Lower leg skin (tissue), 4 donors: Measurements from ENCODE around the gene ATG12. TPM values are rescaled to one million over a fixed set of nuclear protein-coding genes. Genes with fewer than 3 reads are reported as not detected.

Source experiments
- DNase-seq, 2 donors: peaks; one replicate each; pipeline ENCODE4 v3.0.0-alpha.2; 2019; ENCODE audit warnings: low spot score in 2 of 2
- H3K4me3 ChIP-seq: fragments of 200-600 bp; sonication (generic); 2 replicates; pipeline ENCODE4 v1.5.1; 2017; ENCODE audit warnings: mild to moderate bottlenecking, low read depth; ENCODE audit not compliant: poor library complexity, severe bottlenecking
- CTCF ChIP-seq, 3 donors: fragments of 450-650 bp; IDR thresholded peaks; one replicate each; pipeline ENCODE4 v1.5.1; 2016; ENCODE audit warnings: antibody characterized with exemption in 3 of 3, mild to moderate bottlenecking in 3 of 3, moderate library complexity in 2 of 3
- POLR2A ChIP-seq, 2 donors: fragments of 450-650 bp; IDR thresholded peaks; one replicate each; pipeline ENCODE4 v1.6.1; 2016 to 2017; ENCODE audit warnings: antibody characterized with exemption in 2 of 2, mild to moderate bottlenecking in 1 of 2, moderate library complexity in 1 of 2
- WGBS, 2 donors: methylation state at CpG; one replicate each; pipeline ENCODE4 v1.1.5; 2018; 5-methylcytosine and 5-hydroxymethylcytosine counted together
- intact Hi-C: fragments of 100-400 bp; cut with DNase I; formaldehyde crosslinking; loops from one replicate; pipeline ENCODE4 v1.15.0; 2023; ENCODE audit warnings: low total_unique reads
- total RNA-seq, 4 donors: library from RNA; depleted of rRNA; stranded (reverse); fragments of >200 nt; gene quantifications; one replicate each; pipeline ENCODE4 v1.1.0, GENCODE V29; 2016

ATG12 gene
- total RNA-seq, 4 donors from 2014 or later: 29.7 to 52.7 (median 34.8) TPM

GRCh38 chr5:115788440-115788839 is 52.9 kb downstream of the ATG12 start:
- intact Hi-C loops: no loop called here
- H3K4me3 ChIP-seq: no peak overlapping the region
- DNase-seq: no peak
- TF ChIP-seq CTCF (IDR thresholded peaks at IDR 0.05): no peak
- TF ChIP-seq POLR2A (IDR thresholded peaks at IDR 0.05): no peak
- 93 to 98% methylated on average over 1 of the region's 1 CpG for WGBS, 2 donors

- intact Hi-C loops: no loop called here
- no peak overlapping the region for H3K4me3 ChIP-seq
- WGBS, 2 donors: 0 to 38% methylated on average over 1 of the region's 1 CpG
- DNase-seq: no peak
- TF ChIP-seq POLR2A (IDR thresholded peaks at IDR 0.05) (no peak), CTCF (IDR thresholded peaks at IDR 0.05) (no peak)
Measured at GRCh38 chr5:115787426-115787825, 53.9 kb downstream of the ATG12 start.

GRCh38 chr5:115785381-115786065 is 55.8 kb downstream of the ATG12 start:
- intact Hi-C loops: no loop called here

GRCh38 chr5:115778417-115778816 is 62.9 kb downstream of the ATG12 start:
- TF ChIP-seq CTCF (IDR thresholded peaks at IDR 0.05): no peak
- TF ChIP-seq POLR2A (IDR thresholded peaks at IDR 0.05): no peak
- intact Hi-C loops: loop anchor here (5.0 kb wide), 1 partner anchor 1621 kb away; no protein-coding TSS in a partner anchor
- no peak for DNase-seq
- no peak overlapping the region for H3K4me3 ChIP-seq
- 57 to 69% methylated on average over 1 of the region's 1 CpG for WGBS, 2 donors

More at GRCh38 chr5:115785381-115786065, 55.8 kb downstream of the ATG12 start:
- DNase-seq: no peak
- H3K4me3 ChIP-seq: no peak overlapping the region
- WGBS, 2 donors: 26 to 40% methylated on average over 6 of the region's 6 CpGs
- no peak for TF ChIP-seq CTCF (IDR thresholded peaks at IDR 0.05)
- no peak for TF ChIP-seq POLR2A (IDR thresholded peaks at IDR 0.05)

Other genes starting within 250 kb of the ATG12 start
- gene TICAM2, start 239.1 kb downstream of the ATG12 start, total RNA-seq: under 1 TPM in 2 of 4 donors, not detected in 2; 0.39 to 0.72 TPM
- gene TMED7, start 215.5 kb downstream of the ATG12 start, total RNA-seq: 100 to 1,000 TPM in 1 of 4 donors, 10 to 100 TPM in 3; 33.5 to 112 (median 60.6) TPM
- 10 to 100 TPM in 2 of 4 donors, 1 to 10 TPM in 2; 3.5 to 17.9 (median 8.9) TPM for gene CDO1, start 24.9 kb downstream of the ATG12 start, total RNA-seq
- gene AP3S1, start 370 bp upstream of the ATG12 start, total RNA-seq: 100 to 1,000 TPM in 1 of 4 donors, 10 to 100 TPM in 3; 53.3 to 198 (median 72.8) TPM
- 1 to 10 TPM in 3 of 4 donors, under 1 TPM in 1; 0.55 to 3.0 (median 1.7) TPM for gene LVRN, start 120.9 kb upstream of the ATG12 start, total RNA-seq
- gene ARL14EPL, start 190.9 kb upstream of the ATG12 start, total RNA-seq: not detected
- 10 to 100 TPM; 10.8 to 22.1 (median 15.1) TPM for gene COMMD10, start 243.5 kb upstream of the ATG12 start, total RNA-seq